ENCODE results near the gene ZCRB1.
"Not testable (repeated sequence)": the region's sequence is repeated elsewhere in the genome, so short reads cannot be mapped to it uniquely, and the experiment has no call there.

The ZCRB1 gene, protein sequence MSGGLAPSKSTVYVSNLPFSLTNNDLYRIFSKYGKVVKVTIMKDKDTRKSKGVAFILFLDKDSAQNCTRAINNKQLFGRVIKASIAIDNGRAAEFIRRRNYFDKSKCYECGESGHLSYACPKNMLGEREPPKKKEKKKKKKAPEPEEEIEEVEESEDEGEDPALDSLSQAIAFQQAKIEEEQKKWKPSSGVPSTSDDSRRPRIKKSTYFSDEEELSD

DNA sequence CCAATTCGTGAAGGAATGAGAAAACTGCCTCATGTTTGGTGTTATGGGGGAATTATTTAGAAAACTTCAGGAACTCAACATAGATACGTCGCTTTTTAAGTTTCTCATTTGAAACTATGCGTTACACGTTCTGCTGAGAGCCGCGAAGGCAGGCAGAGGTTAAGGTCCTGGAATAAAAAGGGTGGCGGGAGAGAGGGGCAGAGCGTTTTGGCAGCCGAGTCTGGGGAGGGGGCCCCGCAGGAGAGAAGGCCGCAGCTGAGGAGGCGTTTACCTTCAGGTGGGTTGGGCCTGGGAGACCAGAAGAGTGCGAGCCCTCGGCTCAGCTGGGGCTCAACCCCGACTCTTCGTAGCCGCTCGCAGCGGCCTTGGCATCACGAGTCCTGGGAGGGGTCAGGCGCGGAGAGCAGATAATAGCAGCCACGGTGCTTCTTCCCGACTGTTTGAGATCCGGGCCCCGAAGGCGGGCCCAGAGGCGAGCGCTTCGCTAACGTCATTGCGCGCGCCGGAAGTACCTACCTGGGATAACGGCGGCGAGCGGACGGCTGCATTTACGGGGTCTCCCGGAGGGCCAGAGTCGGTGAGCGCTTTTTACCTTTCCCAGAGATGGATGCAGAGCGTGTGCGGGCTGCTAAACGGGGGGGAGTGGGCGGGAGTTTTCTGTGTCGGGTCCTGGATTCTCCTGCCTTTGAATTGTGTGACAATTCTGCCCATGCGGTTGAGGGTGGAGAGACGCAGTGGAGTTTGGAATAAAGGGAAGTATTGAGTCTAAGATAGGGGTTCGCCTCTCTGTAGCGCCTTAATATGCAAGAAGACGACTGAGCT, at the start of gene ZCRB1, which contains the start of gene PPHLN1:
TSS of gene ZCRB1 (minus strand) at position 442 of the 822 bp plus-strand sequence. CDS start 1,992 bp downstream, outside the sequence.
TSS of gene PPHLN1 (plus strand) at position 515 of the 822 bp plus-strand sequence. CDS start 9,736 bp downstream, outside the sequence.
- DNase-seq (ENCODE audit: low spot score), result peak; percentile 92

DNA sequence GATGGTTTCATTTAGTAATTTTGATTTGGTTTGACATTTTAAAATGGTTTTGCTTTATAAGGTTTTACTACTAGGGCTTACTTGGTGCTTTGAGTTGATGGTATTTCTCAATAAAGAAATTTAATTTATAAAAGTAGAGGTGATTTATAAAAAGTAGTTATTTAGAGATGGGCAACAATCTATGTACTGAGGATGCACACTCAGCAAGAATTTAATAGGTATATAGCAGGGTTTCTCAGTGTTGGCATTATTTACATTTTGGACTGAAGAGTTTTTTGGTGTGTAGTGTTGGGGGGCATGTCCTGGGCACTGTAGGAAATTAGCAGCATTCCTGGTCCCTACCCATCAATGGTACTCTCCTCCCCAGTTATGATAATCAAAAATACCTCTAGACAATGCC, 47.8 kb upstream of the ZCRB1 start:
- DNase-seq (ENCODE audit: low spot score), result no peak

DNA sequence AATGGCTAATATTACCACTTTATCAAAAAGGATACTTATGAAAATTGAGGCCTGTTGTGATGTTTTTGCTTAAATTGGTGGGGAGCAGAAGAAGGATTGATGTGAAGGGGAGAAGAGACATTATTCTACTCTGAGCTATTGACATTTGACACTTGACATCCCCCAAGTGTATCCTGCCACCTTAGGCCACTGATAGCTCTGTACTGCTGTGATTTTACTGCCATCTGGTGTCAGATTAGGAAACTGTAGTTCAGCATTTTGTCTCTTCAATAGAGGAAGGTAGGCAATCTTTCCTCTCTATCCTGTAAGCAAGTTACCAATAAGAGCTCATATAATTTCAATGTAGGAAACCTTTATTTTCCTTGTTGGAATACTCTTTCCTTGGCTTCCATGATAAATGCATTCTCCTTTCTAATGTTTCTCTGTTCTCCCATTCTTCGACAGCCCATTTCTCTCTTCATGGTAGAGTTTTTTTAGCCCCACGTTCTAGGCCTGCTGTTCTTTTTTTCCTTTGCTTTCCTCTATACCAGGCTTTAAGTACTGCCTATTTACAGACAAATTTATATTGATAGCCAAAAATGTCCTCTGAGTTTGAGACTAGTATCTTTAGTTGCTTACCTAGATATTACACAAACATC, 46.4 kb upstream of the ZCRB1 start:
- peak; percentile 62 for DNase-seq (ENCODE audit: low spot score)

GRCh38 chr12:42370013-42370412, 44.1 kb upstream of the ZCRB1 start:
- DNase-seq (ENCODE audit: low spot score), result no peak

- no peak for DNase-seq (ENCODE audit: low spot score)
These were observed 39.6 kb upstream of the ZCRB1 start for GRCh38 chr12:42365486-42365885.

GRCh38 chr12:42364692-42365091, 38.8 kb upstream of the ZCRB1 start:
- DNase-seq (ENCODE audit: low spot score), result no peak

DNA sequence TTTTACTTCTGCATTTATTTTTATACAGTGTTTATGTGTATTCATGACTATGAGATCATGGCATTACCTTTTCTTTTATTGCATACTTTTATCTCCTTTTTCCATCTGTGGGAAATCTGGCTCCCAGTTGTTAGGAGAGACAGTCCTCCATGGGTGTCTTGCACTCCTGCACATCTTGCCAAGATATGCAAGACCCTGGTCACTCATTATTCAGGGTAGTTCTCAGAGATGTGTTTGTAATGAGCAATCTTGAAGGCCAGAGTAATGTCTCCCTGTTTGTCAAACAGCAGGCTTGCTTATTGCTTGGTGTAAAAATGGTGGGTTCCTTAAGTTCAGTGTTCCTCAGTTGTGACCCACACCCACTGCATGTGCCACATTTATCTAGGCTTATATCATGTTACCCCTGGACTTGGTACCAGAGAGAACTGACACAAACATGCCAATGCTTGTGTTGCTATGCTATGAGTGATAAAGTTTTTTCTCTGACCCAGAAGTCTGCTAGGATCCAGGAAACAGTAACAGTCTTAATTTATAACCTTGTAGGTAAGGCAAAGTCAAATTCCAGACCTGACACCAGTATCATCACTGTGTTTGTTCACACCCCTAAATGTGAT, 36.9 kb upstream of the ZCRB1 start:
- no peak for DNase-seq (ENCODE audit: low spot score)

DNA sequence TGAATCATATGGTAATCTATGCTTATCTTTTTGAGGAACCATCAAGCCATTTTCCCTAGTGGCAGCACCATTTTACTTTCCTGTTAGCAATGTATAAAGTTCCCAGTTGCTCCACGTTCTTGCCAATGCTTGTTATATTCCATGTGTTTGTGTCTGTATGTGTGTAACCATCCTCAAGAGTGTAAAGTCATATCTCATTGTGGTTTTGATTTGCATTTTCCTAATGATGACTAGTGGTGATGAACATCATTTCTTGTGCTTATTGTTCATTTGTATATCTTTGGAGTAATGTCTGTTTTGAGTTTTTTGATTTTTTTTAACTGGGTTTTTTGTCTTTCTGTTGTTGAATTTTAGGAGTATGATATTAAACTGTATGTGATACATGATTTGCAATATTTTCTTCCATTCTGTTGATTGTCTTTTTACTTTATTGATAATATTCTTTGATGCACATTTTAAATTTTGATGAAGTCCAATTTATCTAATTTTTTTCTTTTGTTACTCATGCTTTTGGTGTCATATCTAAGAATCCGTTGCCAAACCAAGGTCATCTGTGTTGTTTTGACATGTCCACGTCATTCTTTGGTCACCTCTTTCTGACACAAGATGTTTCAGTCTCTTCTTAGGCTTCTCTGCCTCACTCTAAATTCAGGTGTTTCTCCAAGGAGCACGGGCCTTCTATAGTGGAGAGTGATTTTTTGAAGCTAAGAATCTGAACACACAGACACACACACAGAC, 36.2 kb upstream of the ZCRB1 start:
- no peak for DNase-seq (ENCODE audit: low spot score)

DNA sequence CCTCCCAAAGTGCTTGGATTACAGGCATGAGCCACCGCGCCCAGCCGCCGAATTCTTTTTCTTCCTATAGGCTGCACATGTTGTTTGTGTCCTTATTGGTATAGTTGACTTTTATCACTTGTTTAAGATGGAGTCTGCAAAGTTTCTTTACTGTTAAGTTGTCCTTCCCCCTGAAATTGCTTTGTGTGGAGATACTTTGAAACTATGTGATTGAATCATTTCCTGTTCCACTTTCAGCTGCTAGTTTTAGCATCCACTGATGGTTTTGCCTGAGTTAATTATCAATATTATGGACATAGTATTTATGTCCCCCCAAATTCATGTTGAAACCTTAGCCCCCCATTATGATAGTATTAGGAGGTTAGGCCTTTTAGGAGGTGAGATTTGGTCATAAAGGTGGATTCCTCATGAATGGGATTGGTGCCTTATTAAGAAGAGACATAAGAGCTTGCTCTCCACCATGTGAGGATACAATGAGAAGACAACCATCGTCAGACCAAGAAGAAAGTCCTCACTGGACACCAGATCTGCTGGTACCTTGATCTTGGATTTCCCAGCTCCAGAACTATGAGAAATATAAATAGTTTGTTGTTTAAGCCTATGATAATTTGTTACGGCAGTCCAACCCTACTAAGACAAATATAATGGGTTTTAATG, 35.0 kb upstream of the ZCRB1 start:
- DNase-seq (ENCODE audit: low spot score), result peak; percentile 6

GRCh38 chr12:42356344-42356743, 30.4 kb upstream of the ZCRB1 start:
- DNase-seq (ENCODE audit: low spot score), result no peak

DNA sequence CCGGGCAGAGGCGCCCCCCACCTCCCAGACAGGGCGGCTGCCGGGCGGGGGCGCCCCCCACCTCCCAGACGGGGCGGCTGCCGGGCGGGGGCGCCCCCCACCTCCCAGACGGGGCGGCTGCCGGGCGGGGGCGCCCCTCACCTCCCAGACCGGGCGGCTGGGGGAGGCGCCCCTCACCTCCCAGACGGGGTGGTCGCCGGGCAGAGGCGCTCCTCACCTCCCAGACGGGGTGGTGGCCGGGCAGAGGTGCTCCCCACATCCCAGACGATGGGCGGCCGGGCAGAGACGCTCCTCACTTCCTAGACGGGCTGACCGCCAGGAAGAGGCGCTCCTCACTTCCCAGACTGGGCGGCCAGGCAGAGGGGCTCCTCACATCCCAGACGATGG, 24.1 kb upstream of the ZCRB1 start:
- DNase-seq (ENCODE audit: low spot score), result not testable (repeated sequence)

DNA sequence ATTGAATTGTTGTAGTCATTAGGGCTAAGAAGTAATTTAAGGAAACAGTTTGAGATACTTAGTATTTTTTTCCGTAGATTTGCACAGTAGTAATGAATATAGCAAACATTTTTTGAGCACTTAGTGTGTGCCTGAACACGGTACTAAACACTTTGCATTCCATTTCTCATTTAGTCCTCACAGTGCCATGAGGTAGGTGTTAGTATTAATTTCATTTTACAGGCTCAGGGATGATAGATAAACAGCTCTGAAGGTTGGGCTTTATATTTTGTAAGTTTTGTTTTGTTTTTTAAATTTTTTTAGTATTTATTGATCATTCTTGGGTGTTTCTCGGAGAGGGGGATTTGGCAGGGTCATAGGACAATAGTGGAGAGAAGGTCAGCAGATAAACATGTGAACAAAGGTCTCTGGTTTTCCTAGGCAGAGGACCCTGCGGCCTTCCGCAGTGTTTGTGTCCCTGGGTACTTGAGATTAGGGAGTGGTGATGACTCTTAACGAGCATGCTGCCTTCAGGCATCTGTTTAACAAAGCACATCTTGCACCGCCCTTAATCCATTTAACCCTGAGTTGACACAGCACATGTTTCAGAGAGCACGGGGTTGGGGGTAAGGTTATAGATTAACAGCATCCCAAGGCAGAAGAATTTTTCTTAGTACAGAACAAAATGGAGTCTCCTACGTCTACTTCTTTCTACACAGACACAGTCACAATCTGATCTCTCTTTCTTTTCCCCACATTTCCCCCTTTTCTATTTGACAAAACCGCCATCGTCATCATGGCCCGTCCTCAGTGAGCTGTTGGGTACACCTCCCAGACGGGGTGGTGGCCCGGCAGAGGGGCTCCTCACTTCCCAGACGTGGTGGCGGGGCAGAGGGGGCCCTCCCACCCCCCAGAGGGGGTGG, 23.5 kb upstream of the ZCRB1 start:
- DNase-seq (ENCODE audit: low spot score), result not testable (repeated sequence)

- DNase-seq (ENCODE audit: low spot score), result no peak
These were observed 20.6 kb upstream of the ZCRB1 start for GRCh38 chr12:42346403-42347002.

- DNase-seq (ENCODE audit: low spot score), result no peak
These were observed 17.8 kb upstream of the ZCRB1 start for GRCh38 chr12:42343721-42344120.

- no peak for DNase-seq (ENCODE audit: low spot score)
These were observed 16.1 kb upstream of the ZCRB1 start for GRCh38 chr12:42342028-42342427.

DNA sequence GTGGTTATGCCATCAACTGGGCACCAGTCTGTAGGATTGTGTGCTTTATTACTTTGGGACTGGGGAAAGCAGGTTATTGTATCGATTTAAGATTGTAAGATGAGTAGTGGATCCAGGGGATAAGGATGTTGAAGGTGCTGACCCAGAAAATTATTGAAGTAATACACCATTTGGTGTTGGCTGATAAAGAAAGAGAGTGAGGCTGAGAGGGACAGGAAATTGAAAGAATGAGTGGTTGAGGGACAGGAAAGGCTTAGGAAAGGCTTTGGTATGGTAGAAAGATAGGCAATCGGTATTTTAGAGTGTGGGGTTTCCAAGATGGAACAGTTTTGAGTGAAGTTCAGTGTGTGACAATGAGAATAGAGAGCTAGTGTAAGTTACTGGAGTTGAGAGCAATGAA, 12.4 kb upstream of the ZCRB1 start:
- DNase-seq (ENCODE audit: low spot score), result no peak

DNA sequence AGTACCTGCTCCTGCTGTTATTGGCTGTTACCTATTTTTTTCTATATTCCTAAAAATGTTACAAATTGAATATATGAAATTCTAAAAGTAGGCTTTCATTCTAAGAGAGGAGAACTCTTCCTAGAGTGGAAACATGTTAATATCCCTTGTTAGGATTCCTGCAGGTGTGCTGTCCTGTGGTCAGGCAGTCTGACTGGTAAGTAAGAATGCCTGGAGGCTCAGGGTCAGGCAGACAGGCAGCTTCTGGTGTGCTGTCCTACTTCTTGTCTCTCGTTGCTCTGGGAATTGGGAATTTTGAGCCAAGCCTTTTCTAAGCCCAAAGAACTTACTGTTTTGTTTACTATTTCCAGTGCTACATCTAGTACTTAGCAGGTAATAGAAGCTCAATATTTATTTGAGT, 10.4 kb upstream of the ZCRB1 start:
- no peak for DNase-seq (ENCODE audit: low spot score)

GRCh38 chr12:42332301-42333285, 6.7 kb upstream of the ZCRB1 start:
- DNase-seq (ENCODE audit: low spot score), result peak; percentile 64

DNA sequence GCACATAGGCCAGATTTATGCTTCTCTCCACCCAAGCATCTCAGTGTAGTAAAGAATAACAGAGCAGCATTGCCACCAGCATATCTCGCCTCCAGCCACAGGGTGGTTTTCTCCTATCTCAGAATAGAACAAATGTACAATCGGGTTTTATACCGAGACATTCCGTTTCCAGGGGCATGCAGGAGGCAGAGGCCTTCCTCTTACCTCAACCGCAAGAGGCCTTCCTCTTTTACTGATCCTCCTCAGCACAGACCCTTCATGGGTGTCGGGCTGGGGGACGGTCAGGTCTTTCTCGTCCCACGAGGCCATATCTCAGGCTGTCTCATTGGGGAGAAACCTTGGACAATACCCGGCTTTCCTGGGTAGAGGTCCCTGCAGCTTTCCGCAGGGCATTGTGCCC, 4.2 kb upstream of the ZCRB1 start:
- DNase-seq (ENCODE audit: low spot score), result not testable (repeated sequence)

Measured in GM03348 (cell line).